GM12878 (cell line): ENCODE measurements around the gene SUGCT. TPM values are rescaled to one million over a fixed set of nuclear protein-coding genes. Genes with fewer than 3 reads are reported as not detected.

Source experiments
- ATAC-seq: fragments of 200-7000 bp; cut with Tn5 transposase; 3 replicates; pipeline ENCODE4 v1.9.1; 2020; ENCODE audit warnings: mild to moderate bottlenecking, moderate library complexity
- BruUV-seq: library from RNA; stranded (reverse); fragments of 400-500 nt; replicated peaks from 2 replicates; lab custom pipeline; 2021; lab: Mats Ljungman, UMichigan
- CTCF ChIA-PET: fragments of 300-600 bp; sonication (Branson Sonifier 250); formaldehyde crosslinking; extraction: SDS; loops from one replicate; lab custom pipeline; 2021; ENCODE audit warnings: inconsistent platforms; lab: Yijun Ruan, JAX
- POLR2A ChIA-PET: fragments of 350-600 bp; formaldehyde crosslinking; extraction: SDS; loops from one replicate; lab custom pipeline; 2021; ENCODE audit warnings: inconsistent platforms; lab: Charles Lee
- RAD21 ChIA-PET: fragments of 300-600 bp; sonication (Branson Sonifier 250); formaldehyde crosslinking; loops from one replicate; lab custom pipeline; 2023; ENCODE audit warnings: antibody characterized with exemption; ENCODE audit not compliant: unreplicated experiment; lab: Charles Lee
- SMC1A ChIA-PET: fragments of 300-600 bp; sonication (Branson Sonifier 250); formaldehyde crosslinking; loops from one replicate; lab custom pipeline; 2023; ENCODE audit not compliant: unreplicated experiment, uncharacterized antibody; lab: Charles Lee
- DNase-seq: peaks from one replicate; pipeline ENCODE4 v3.0.0-alpha.2; 2011; ENCODE audit warnings: low read depth, low spot score
- FAIRE-seq: peaks from 3 replicates; lab custom pipeline; 2011; peaks lifted over from hg19 to GRCh38; lab: Jason Lieb, UNC
- H2AFZ ChIP-seq: 2 replicates; pipeline ENCODE4 v1.6.0; 2011; ENCODE audit warnings: low read depth, low read length, control low read depth; ENCODE audit not compliant: control insufficient read depth
- H3K27ac ChIP-seq: 2 replicates; pipeline ENCODE4 v1.5.1; 2011; ENCODE audit warnings: control low read depth; ENCODE audit not compliant: control insufficient read depth, insufficient read depth
- H3K27me3 ChIP-seq, 2 experiments: replicated peaks in 1 of 2; 2 replicates each; pipeline versions ENCODE4 v1.6.0 to v1.6.1; 2011; ENCODE audit warnings: low read length in 1 of 2; ENCODE audit not compliant: control insufficient read depth in 2 of 2, insufficient read depth in 2 of 2
- H3K36me3 ChIP-seq, 2 experiments: 2 replicates each; pipeline ENCODE4 v1.5.1; 2011; ENCODE audit warnings: low read length in 1 of 2; ENCODE audit not compliant: control insufficient read depth in 2 of 2, insufficient read depth in 2 of 2
- H3K4me1 ChIP-seq: 2 replicates; pipeline ENCODE4 v1.6.1; 2011; ENCODE audit warnings: mild to moderate bottlenecking, low read length, moderate library complexity, mixed read lengths; ENCODE audit not compliant: control insufficient read depth, insufficient read depth
- H3K4me2 ChIP-seq: 2 replicates; pipeline ENCODE4 v1.6.0; 2011; ENCODE audit warnings: control low read depth; ENCODE audit not compliant: control insufficient read depth, insufficient read depth
- H3K4me3 ChIP-seq: fragments of 200-600 bp; sonication (generic); 2 replicates; pipeline ENCODE4 v1.5.1; 2016
- H3K79me2 ChIP-seq: 2 replicates; pipeline ENCODE4 v1.6.0; 2011; ENCODE audit warnings: low read length; ENCODE audit not compliant: control insufficient read depth, insufficient read depth
- H3K9ac ChIP-seq: 2 replicates; pipeline ENCODE4 v1.8.0; 2011; ENCODE audit warnings: low read length, control low read depth, mixed read lengths; ENCODE audit not compliant: control insufficient read depth, insufficient read depth
- H3K9me3 ChIP-seq: replicated peaks from 3 replicates; pipeline ENCODE4 v1.5.1; 2011; ENCODE audit warnings: mild to moderate bottlenecking, low read length; ENCODE audit not compliant: control insufficient read depth, insufficient read depth
- H4K20me1 ChIP-seq: 2 replicates; pipeline ENCODE4 v1.6.0; 2011; ENCODE audit not compliant: control insufficient read depth, insufficient read depth
- CREM ChIP-seq: IDR thresholded peaks from 2 replicates; pipeline ENCODE4 v1.6.1; 2014; ENCODE audit warnings: antibody characterized with exemption, low read depth
- NFYB ChIP-seq: IDR thresholded peaks from 2 replicates; pipeline ENCODE4 v1.6.1; 2011; ENCODE audit warnings: low read depth, mild to moderate bottlenecking, low read length, improper control_type of control experiment, moderate library complexity; ENCODE audit not compliant: insufficient read depth
- POLR2AphosphoS2 ChIP-seq: IDR thresholded peaks from 2 replicates; pipeline ENCODE4 v1.6.1; 2011; ENCODE audit warnings: low read depth, mild to moderate bottlenecking, low read length, improper control_type of control experiment, moderate library complexity
- RELA ChIP-seq: fragments of 450-650 bp; IDR thresholded peaks from 2 replicates; pipeline ENCODE4 v1.8.0; 2014; ENCODE audit warnings: borderline replicate concordance; ENCODE audit not compliant: partially characterized antibody
- TARDBP ChIP-seq: IDR thresholded peaks from 2 replicates; pipeline ENCODE4 v1.6.1; 2016; ENCODE audit warnings: borderline replicate concordance
- WGBS: methylation state at CpG from one replicate; pipeline ENCODE4 v1.1.6; 2016; ENCODE audit warnings: low lambda C conversion rate; ENCODE audit not compliant: insufficient replicate concordance, insufficient coverage; ENCODE audit errors: missing lambda C conversion rate; 5-methylcytosine and 5-hydroxymethylcytosine counted together
- in situ Hi-C: fragments of 300-500 bp; cut with MboI; formaldehyde crosslinking; loops from 9 replicates; pipeline ENCODE4 v1.14.3; 2018; ENCODE audit warnings: mixed read lengths
- intact Hi-C: fragments of 100-400 bp; cut with micrococcal nuclease; formaldehyde crosslinking; loops from one replicate; pipeline ENCODE4 v1.14.2; 2022; ENCODE audit not compliant: unreplicated experiment
- polyA plus RNA-seq, 11 experiments: library from polyadenylated mRNA; depleted of rRNA in 4 of 11; unstranded in 6 of 11; stranded (reverse) in 5 of 11; fragments of >200 nt; fragmentation: Nextera tagmentation in 4 of 11; fragmentation: Illumina TruSeq in 1 of 11; extraction: Ambion mirVana in 4 of 11; extraction: Trizol in 1 of 11; gene quantifications; 1 replicate in 1 of 11; 2 replicates in 10 of 11; pipeline versions ENCODE4 v1.2.1 to v1.2.3, GENCODE V29; 2011 to 2016; ENCODE audit warnings: inconsistent platforms in 2 of 11, missing spikeins in 2 of 11, low read depth in 1 of 11
- total RNA-seq, 4 experiments: library from RNA; depleted of rRNA in 3 of 4; stranded (reverse); fragments of >200 nt in 3 of 4; fragmentation: Illumina TruSeq in 1 of 4; extraction: Trizol in 1 of 4; gene quantifications; 2 replicates each; pipeline versions ENCODE4 v1.2.1 to v1.2.3, GENCODE V29; 2013 to 2021
- TF ChIP-seq, protein P1 (sequence below): IDR thresholded peaks from 2 replicates; pipeline ENCODE4 v1.6.1; 2012; ENCODE audit warnings: low read depth, low read length, improper control_type of control experiment
- TF ChIP-seq, protein P2 (sequence below): fragments of 450-650 bp; formaldehyde crosslinking; IDR thresholded peaks from 2 replicates; pipeline ENCODE4 v1.4.0; 2022; ENCODE audit warnings: mild to moderate bottlenecking, moderate library complexity

SUGCT gene
- total and polyA plus RNA-seq, 10 of the 15 experiments (the other 5 are each of a cell fraction or from before 2014, with no cell fraction given), result 0.08 to 1.2 (median 0.67) TPM; not detected in 1

DNA sequence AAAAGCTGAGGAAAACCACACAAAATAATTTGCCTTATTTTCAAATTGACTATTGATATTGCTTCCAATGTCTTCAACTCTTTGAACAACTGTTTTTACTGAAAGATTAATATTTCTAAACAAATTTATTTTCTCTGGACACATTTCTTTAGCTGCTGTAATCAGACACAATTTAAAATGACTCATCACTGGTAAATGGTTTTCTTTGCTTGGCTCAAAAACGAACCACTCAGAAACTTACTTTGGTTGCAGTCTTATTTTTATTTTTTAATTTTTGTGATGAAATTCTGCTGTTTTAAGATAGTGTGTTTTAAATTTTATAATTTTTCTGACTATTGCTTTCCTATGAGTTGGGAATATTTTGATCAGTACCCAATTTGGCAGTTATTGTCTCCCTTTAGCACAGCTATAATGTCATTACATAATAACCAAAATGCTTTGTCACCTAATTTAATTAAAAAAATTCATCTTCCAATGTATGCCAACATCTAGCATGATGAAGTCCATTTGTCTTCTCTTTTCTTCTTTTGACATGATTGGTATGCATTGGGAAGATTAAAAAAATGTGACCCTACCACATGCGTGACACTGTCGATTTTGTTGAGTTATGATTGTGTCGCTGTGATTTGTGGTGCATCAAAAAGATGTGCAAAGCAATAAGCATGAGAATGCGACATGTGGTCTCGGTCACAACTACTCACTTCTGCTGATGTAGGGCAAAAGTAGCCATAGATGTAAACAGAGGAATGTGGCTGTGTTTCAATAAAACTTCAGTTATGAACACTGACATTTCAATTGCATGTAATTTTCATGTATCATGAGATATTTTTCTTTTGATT lies 222.3 kb downstream of the SUGCT start:
- CTCF ChIA-PET, result interaction anchor here (0.7 kb wide), 1 partner anchor 250 kb away, joined by 3 read pairs; no protein-coding TSS in a partner anchor
- H3K4me3 ChIP-seq, result no peak overlapping the region
- no peak for FAIRE-seq
- no peaks in the 10 kb centered on the region for H4K20me1 ChIP-seq
- RAD21 ChIA-PET, result no interaction called here
- no peak overlapping the region for H2AFZ ChIP-seq
- intact Hi-C loops (no loop called here), in situ Hi-C loops (no loop called here)
- no peaks in the 10 kb centered on the region for H3K79me2 ChIP-seq
- no peak for ATAC-seq
- SMC1A ChIA-PET, result no interaction called here
- no TSS peak for BruUV-seq
- WGBS, result 26% methylated on average over 6 of the region's 6 CpGs
- H3K27me3 ChIP-seq, result no peaks in the 10 kb centered on the region
- TF ChIP-seq RELA (no peak), NFYB (no peak), TARDBP (no peak), CREM (no peak), POLR2AphosphoS2 (no peak)
- TF ChIP-seq, protein P1, sequence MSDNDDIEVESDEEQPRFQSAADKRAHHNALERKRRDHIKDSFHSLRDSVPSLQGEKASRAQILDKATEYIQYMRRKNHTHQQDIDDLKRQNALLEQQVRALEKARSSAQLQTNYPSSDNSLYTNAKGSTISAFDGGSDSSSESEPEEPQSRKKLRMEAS, result no peak
- TF ChIP-seq, protein P2, sequence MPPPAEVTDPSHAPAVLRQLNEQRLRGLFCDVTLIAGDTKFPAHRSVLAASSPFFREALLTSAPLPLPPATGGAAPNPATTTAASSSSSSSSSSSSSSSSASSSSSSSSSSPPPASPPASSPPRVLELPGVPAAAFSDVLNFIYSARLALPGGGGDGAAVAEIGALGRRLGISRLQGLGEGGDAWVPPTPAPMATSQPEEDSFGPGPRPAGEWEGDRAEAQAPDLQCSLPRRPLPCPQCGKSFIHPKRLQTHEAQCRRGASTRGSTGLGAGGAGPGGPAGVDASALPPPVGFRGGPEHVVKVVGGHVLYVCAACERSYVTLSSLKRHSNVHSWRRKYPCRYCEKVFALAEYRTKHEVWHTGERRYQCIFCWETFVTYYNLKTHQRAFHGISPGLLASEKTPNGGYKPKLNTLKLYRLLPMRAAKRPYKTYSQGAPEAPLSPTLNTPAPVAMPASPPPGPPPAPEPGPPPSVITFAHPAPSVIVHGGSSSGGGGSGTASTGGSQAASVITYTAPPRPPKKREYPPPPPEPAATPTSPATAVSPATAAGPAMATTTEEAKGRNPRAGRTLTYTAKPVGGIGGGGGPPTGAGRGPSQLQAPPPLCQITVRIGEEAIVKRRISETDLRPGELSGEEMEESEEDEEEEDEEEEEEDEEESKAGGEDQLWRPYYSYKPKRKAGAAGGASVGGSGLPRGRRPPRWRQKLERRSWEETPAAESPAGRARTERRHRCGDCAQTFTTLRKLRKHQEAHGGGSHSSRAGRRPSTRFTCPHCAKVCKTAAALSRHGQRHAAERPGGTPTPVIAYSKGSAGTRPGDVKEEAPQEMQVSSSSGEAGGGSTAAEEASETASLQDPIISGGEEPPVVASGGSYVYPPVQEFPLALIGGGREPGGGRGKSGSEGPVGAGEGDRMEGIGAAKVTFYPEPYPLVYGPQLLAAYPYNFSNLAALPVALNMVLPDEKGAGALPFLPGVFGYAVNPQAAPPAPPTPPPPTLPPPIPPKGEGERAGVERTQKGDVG (CRISPR knock-in tag), result no peak
- no peak overlapping the region for H3K9ac ChIP-seq
- H3K27ac ChIP-seq, result no peak overlapping the region
- no peak for DNase-seq
- no peak overlapping the region for H3K4me2 ChIP-seq
- no peaks in the 10 kb centered on the region for H3K36me3 ChIP-seq
- no peaks in the 10 kb centered on the region for H3K4me1 ChIP-seq
- POLR2A ChIA-PET, result no interaction called here
- H3K9me3 ChIP-seq, result no peaks in the 10 kb centered on the region
